Renal pelvis (tissue), 12 donors: ENCODE results near the gene TPMT. TPM values are rescaled to one million over a fixed set of nuclear protein-coding genes. Genes with fewer than 3 reads are reported as not detected.
"Not testable (repeated sequence)": the region's sequence is repeated elsewhere in the genome, so short reads cannot be mapped to it uniquely, and the experiment has no call there.

Experiments used
- DNase-seq: peaks from one replicate; pipeline ENCODE4 v3.0.0-alpha.2; 2013
- long read RNA-seq, 16 experiments: transcript quantifications; one replicate each; lab custom pipeline, GENCODE V29; 2026
- polyA plus RNA-seq, 3 donors: library from polyadenylated mRNA; unstranded; fragments of 120-200 nt; gene quantifications; one replicate each; pipeline ENCODE4 v1.2.1, GENCODE V29; 2013; ENCODE audit not compliant: insufficient read length in 3 of 3

The TPMT gene
- polyA plus RNA-seq: 10 to 100 TPM; 21.7 to 27.2 (median 22.2) TPM
- long read RNA-seq, donor 1, transcript TPMT-201 (9 exons, 3,181 nt): major isoform, 7 of 20 reads
- long read RNA-seq, donor 1, partial matches to known transcripts: 13 of 20 reads
- long read RNA-seq, donor 1, other reads (novel, unspliced or antisense): 0 of 20 reads
- long read RNA-seq, donor 2, transcript TPMT-201 (9 exons, 3,181 nt): major isoform, 13 of 13 reads
- long read RNA-seq, donor 2, partial matches to known transcripts: 0 of 13 reads
- long read RNA-seq, donor 2, other reads (novel, unspliced or antisense): 0 of 13 reads
- long read RNA-seq, donor 3, transcript TPMT-201 (9 exons, 3,181 nt): major isoform, 12 of 12 reads
- long read RNA-seq, donor 3, partial matches to known transcripts: 0 of 12 reads
- long read RNA-seq, donor 3, other reads (novel, unspliced or antisense): 0 of 12 reads
- long read RNA-seq, donor 4, transcript TPMT-201 (9 exons, 3,181 nt): major isoform, 8 of 8 reads
- long read RNA-seq, donor 4, partial matches to known transcripts: 0 of 8 reads
- long read RNA-seq, donor 4, other reads (novel, unspliced or antisense): 0 of 8 reads
- long read RNA-seq, donor 5, transcript TPMT-201 (9 exons, 3,181 nt): major isoform, 8 of 8 reads
- long read RNA-seq, donor 5, partial matches to known transcripts: 0 of 8 reads
- long read RNA-seq, donor 5, other reads (novel, unspliced or antisense): 0 of 8 reads
- long read RNA-seq, donor 6, transcript TPMT-201 (9 exons, 3,181 nt): major isoform, 12 of 24 reads
- long read RNA-seq, donor 6, partial matches to known transcripts: 12 of 24 reads
- long read RNA-seq, donor 6, other reads (novel, unspliced or antisense): 0 of 24 reads
- long read RNA-seq, donor 7, transcript TPMT-201 (9 exons, 3,181 nt): major isoform, 14 of 14 reads
- long read RNA-seq, donor 7, partial matches to known transcripts: 0 of 14 reads
- long read RNA-seq, donor 7, other reads (novel, unspliced or antisense): 0 of 14 reads
- long read RNA-seq, donor 8, partial matches to known transcripts: 0 of 4 reads
- long read RNA-seq, donor 8, other reads (novel, unspliced or antisense): 0 of 4 reads
- long read RNA-seq, donor 9, transcript TPMT-201 (9 exons, 3,181 nt): major isoform, 14 of 43 reads
- long read RNA-seq, donor 9, partial matches to known transcripts: 29 of 43 reads
- long read RNA-seq, donor 9, other reads (novel, unspliced or antisense): 0 of 43 reads
- long read RNA-seq, donor 10, transcript TPMT-201 (9 exons, 3,181 nt): major isoform, 11 of 29 reads
- long read RNA-seq, donor 10, partial matches to known transcripts: 18 of 29 reads
- long read RNA-seq, donor 10, other reads (novel, unspliced or antisense): 0 of 29 reads
- long read RNA-seq, donor 11, transcript TPMT-201 (9 exons, 3,181 nt): major isoform, 8 of 8 reads
- long read RNA-seq, donor 11, partial matches to known transcripts: 0 of 8 reads
- long read RNA-seq, donor 11, other reads (novel, unspliced or antisense): 0 of 8 reads
- long read RNA-seq, donor 12, transcript TPMT-201 (9 exons, 3,181 nt): major isoform, 9 of 9 reads
- long read RNA-seq, donor 12, partial matches to known transcripts: 0 of 9 reads
- long read RNA-seq, donor 12, other reads (novel, unspliced or antisense): 0 of 9 reads
- long read RNA-seq, donor 13, transcript TPMT-201 (9 exons, 3,181 nt): major isoform, 6 of 6 reads
- long read RNA-seq, donor 13, partial matches to known transcripts: 0 of 6 reads
- long read RNA-seq, donor 13, other reads (novel, unspliced or antisense): 0 of 6 reads
- long read RNA-seq, donor 14, transcript TPMT-201 (9 exons, 3,181 nt): major isoform, 9 of 9 reads
- long read RNA-seq, donor 14, partial matches to known transcripts: 0 of 9 reads
- long read RNA-seq, donor 14, other reads (novel, unspliced or antisense): 0 of 9 reads
- long read RNA-seq, donor 15, transcript TPMT-201 (9 exons, 3,181 nt): major isoform, 15 of 15 reads
- long read RNA-seq, donor 15, partial matches to known transcripts: 0 of 15 reads
- long read RNA-seq, donor 15, other reads (novel, unspliced or antisense): 0 of 15 reads
- long read RNA-seq, donor 16, transcript TPMT-201 (9 exons, 3,181 nt): major isoform, 20 of 20 reads
- long read RNA-seq, donor 16, partial matches to known transcripts: 0 of 20 reads
- long read RNA-seq, donor 16, other reads (novel, unspliced or antisense): 0 of 20 reads

DNA sequence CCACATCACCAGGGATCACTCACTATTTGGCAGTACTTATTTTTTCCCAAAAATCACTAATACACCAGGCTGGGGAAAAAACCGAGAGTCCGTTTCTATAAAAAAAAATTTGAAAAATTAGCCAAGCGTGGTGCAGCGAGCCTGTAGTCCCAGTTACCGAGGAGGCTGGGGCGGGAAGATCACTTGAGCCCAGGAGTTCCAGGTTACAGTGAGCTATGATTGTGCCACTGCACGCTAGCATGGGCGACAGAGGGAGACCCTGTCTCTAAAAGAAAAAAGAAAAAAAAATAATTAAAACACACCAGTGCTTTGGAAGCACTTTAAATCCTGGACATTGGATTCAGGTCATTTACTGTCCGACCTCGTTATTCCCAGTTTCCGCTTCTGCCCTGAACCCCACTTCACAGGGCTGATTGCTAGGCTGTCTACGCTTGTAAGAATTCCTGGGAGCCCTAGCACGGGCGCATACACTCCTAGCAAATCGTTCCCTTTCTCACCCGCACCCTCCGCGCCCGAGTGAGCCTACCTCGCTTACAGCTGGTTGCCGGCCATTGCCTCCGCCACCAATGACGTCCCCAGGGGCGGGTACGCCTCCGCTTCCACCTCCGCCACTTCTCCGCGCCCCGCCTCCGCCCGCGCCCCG, at the start of gene TPMT:
TPMT (minus strand) TSS at position 571 of the 643 bp plus-strand sequence. CDS start 5,950 bp downstream, outside the sequence.
- DNase-seq: peak; percentile 20

DNA sequence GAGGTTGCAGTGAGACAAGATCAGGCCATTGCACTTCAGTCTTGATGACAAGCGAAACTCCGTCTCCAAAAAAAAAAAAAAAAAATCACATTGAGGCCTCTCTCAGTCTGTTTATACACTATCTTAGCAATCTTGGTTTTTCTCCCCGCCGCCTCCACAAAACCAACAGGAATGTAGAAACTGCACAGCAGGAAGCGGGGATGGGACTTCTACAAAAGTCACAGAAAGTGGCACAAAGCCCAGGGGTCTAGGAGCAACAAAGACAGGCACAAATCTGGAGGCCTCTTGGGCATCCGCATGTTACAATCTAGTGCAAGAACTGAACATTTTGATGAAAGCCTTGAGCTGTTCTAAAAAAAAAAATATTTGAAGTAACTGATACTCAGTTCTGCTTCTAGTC, 48.9 kb upstream of the TPMT start:
- DNase-seq: no peak

DNA sequence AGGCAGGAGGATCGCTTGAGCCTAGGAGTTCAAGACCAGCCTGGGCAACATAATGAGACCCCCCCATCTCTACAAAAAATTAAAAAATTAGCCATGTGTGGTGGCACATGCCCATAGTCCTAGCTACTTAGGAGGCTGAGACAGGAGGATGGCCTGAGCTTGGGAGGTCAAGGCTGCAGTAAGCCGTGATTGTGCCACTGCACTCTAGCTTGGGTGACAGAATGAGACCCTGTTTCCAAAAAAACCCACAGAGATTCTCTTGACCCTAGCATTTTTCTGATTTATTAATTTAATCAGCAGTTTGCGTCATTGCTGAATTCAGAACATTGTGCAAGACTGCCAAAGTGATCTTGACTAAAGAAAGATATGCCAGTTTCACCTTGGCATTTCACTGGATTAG, 37.1 kb upstream of the TPMT start:
- no peak for DNase-seq

DNA sequence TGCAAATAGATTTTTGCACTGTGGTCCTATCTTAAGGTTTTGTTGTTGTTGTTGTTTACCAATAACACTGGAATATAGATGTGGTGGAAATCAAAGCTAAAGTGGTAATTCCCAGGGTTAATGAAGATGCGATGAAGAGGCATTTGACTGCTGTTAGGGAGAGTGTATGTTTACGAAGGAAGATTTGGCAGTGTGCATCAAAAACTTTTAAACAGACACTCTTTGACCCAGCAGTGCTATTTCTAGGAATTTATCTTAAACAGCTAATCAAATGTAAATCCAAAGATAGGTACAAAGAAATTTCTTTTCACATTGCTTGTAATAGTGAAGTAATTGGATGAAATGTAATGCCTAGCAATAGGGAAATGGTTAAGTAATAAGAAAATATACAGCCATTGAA, 34.3 kb upstream of the TPMT start:
- no peak for DNase-seq

DNA sequence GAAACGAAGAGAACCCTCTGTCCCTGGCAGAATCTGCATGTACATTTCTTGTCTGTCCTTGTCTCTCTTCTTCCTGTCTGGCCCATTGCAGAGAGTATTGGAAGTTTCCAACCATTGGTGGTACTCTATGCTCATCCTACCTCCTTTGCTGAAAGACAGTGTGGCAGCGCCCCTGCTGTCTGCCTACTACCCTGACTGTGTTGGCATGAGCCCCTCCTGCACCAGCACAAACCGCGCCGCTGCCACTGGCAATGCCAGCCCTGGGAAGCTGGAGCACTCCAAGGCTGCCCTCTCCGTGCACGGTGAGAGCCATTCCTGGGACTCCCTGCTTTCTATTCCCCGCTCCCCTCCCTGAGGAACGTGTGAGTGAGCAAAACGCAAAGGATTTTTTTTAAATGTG, 32.8 kb upstream of the TPMT start:
- no peak for DNase-seq

DNA sequence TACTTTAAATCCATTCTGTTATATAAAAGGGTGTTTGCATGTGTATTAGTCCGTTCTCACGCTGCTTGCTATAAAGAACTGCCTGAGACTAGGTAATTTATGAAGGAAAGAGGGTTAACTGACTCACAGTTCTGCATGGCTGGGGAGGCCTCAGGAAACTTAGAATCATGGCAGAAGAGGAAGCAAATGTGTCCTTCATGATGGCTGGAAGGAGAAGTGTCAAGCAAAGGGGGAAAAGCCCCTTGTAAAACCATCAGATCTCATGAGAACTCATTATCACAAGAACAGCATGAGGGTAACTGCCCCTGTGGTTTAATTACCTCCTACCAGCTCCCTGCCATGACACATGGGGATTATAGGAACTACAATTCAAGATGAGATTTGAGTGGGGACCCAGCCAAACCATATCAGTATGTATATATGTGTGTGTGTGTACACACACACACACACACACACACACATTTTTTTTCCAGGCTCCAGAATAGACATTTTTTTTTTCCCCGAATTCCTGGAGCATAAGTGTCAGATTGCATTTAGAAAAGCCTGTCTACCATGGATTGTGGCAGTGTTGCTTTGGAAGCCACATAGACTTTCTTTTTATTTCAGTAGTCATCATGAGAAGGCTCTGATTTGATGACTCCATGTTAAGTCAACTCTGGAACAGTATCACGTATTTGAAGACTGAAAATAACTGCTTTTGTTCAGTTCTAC, 31.8 kb upstream of the TPMT start:
- no peak for DNase-seq

DNA sequence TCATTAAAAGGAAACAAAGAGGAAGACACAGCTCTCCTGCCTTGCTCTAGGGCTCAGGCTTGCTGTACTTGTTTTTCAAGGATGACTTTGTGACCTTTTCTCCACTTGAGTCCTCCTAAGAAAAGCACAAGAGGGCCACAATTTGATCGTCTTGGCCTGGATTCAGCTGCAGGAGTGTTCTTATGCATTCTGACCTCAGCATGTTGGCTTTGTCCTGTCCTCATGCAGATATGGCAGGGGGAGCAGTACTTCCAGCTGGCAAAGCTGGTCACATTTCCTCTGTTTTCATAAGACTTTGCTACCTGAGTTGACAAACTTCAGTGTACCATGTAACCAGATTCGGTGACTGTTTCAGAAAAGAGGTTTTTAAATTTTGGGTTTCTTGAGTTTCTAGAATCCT, 31.2 kb upstream of the TPMT start:
- no peak for DNase-seq

DNA sequence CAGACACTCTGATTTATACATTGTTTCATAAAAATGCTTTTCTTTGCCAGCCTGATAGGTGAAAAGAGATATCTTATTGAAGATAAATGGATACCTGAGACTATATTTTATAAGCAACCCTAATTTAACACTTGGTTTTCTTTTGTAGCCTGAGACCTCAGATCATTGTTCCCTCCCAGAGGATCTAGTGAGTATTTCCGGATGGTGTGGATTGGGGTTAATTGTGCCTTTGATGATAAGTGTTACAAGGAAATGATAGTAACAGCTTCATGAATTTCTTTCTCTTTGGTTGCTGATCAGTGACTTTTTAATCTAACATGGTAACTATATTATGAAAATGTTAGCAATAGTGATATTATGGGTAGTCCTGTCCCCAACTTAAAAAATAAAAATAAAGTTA, 30.7 kb upstream of the TPMT start:
- no peak for DNase-seq

DNA sequence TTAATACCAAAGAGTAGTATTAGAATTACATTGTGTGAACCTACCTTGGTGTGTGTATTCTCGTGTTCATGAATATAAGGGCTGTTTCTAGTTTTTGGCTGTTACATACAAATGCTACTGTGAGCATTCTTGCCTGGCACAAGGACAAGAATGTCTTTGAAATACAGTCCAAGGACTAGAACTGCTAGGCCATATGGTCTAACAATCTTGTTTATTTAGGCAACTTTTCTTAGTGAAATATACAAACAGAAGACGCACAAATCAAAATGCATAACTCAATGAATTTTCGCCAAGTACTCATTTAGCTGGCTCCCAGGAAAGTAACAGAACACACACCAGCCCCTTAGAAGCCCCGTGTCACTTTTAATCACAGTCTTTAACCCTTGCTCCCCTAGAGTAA, 28.9 kb upstream of the TPMT start:
- DNase-seq: peak; percentile 54

DNA sequence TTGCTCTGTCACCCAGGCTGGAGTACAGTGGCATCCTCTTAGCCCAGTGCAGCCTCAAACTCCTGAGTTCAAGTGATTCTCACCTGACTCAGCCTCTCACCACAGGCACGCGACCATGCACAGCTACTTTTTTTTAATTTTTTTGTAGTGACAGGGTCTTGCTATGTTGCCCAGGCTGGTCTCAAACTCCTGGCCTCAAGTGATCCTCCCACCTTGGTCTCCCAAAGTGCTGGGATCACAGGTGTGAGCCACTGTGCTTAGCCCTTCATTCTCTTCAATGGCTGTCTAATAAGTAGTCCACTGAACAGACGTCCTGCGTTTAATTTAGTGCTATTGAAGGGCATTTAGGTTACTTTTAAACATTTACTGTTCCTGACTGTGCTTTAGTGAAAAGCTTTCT, 27.7 kb upstream of the TPMT start:
- no peak for DNase-seq

DNA sequence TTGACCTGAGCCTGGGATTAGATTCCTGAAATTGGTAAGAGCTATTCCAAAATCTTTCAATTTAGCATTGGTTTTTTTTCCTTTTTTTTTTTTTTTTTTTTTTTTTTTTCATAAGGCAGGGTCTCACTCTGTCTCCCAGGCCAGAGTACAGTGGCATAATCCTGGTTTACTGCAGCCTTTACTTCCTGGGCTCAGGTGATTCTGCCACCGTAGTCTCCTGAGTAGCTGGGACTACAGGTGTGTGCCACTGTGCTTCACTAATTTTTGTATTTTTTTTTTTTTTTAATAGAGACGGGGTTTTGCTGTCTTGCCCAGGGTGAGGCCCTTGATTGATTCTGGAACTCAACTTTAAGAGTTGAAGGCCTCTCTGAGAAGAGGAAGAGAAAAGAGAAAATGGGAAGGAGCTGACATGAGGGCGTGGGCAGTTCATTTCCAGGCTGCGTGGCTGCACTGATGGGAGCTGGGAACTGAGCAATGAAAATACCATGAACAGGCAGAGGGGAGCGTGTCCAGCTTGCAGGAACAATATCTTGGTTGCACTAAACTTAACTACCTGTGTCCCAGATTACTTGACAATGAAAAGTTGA, 25.0 kb upstream of the TPMT start:
- DNase-seq: no peak

DNA sequence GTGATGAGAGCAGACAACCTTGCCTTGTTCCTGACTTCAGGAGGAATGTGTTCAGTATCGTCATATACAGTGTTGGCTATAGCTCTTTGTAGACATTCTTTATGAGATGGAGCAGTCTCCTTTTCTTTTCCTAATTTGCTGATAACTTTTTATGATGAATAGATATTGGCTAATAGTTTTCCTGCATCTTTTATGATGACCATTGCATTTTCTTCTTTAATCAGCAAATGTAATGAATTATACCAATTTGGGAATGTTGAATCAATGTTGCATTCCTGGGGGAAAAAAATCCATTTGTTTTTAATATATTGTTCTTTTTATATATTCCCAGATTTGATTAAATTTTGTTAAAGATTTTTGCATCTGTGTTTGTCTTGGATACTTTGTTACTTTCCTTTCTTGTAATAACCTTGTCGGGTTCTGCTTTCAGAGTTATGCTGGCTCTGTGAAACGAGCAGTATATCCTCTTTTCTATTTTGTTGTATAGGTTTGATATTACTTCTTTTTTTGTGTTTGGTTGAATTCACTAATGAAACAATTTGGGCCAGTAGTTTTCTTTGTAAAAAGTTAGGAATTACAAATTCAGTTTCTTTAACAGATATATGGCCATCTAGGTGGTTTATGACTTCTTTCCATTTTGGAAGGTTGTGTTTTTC, 24.2 kb upstream of the TPMT start:
- DNase-seq: no peak

DNA sequence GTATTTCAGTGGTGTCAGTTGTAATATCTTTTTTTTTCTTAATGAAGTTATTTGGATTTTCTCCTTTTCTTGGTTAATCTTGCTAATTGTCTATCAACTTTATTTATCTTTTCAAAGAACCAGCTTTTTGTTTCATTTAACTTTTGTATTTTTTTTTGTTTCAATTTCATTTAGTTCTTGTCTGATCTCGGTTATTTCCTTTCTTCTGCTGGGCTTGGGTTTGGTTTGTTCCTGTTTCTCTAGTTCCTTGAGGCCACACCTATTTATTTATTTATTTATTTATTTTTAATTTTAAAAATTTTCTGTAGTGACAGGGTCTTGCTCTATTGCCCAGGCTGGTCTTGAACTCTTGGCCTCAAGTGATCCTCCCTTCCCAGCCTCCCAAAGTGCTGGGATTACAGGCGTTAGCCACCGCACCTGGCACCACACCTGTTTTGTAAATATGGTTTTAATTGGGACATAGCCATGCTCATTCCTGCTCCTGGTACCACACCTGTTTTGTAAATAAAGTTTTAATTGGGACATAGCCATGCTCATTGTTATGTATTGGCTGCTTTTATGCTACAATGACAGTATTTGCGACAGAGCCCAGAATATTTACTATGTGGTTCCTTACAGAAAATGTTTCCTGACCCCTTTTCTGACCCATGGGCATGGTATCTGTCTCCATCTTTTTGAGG, 22.5 kb upstream of the TPMT start:
- no peak for DNase-seq

DNA sequence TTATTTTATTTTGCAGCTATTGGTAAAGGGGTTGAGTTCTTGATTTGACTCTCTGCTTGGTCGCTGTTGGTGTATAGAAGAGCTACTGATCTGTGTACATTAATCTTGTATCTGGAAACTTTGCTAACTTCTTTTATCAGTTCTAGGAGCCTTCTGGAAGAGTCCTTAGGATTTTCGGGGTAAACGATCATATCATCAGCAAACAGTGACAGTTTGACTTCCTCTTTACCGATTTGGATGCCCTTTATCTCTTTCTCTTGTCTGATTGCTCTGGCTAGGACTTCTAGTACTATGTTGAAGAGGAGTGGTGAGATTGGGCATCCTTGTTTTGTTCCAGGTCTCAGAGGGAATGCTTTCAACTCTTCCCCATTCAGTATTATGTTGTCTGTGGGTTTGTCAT, 21.3 kb upstream of the TPMT start:
- DNase-seq: not testable (repeated sequence)

DNA sequence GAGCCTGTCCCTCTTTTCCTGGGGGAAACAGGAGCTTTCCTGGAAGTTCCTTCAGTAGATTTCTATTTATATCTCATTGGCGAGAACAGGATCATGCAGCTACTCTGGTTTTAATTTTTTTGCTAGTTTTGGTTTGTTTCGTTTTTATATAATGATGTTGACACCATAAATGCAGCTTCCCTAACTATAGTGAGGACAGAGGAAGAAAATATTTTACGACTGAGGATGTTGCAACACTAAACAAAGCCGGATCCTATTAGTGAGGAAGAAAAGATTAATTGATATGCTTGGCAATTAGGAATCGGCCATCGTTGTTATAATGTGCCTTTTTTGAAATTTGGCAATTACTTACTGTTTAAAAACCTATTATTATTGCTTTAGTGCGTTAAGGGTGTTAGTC, 17.0 kb upstream of the TPMT start:
- no peak for DNase-seq

DNA sequence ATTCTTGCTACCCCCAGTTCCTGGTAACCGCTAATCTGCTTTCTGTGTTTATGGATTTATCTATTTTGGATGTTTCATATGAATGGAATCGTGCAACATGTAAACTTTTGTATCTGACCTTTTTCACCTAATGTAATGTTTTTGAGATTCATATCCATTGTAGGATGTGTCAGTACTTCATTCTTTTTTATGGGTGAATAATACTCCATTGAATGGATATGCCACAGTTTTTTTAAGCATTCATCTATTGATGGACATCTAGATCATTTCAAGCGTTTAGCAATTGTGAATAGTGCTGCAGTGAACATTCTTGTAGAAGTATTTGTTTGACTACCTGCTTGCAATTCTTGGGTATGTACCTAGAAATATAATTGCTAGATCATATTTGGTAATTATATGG, 13.4 kb upstream of the TPMT start:
- no peak for DNase-seq

DNA sequence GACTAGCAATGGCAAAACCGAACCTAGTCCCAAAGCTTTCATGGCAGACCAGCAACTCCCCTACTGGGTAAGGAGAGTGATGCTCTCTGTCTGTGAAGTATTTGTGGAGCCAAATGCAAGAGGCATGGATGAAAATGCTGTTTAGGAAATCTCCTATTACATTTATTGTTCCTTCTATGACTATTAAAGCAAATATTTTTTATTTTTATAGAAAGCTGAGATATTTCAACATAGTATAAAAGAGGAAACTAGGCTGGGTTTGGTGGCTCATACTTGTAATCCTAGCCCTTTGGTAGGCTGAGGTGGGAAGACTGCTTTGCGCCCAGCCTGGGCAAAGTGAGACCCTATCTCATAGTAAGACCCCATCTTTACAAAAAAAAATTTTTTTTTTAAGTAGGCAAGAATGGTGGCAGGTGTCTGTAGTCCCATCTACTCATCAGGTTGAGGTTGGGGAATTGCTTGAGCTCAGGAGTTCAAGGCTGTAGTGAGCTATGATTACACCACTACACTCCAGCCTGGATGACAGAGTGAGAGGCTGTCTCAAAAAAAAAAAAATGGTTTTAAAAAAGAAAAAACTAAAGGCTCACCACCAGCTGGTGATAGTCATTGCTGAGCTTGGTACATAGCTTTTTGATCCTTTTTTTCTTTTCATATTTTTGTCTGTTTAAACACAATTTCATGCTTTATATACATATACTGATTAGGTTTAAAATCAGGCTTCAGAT, 11.6 kb upstream of the TPMT start:
- no peak for DNase-seq
